Osteocyte (in vitro differentiated cells): ENCODE data around the gene HYPK. TPM values are rescaled to one million over a fixed set of nuclear protein-coding genes. Genes with fewer than 3 reads are reported as not detected.
A peak's percentile ranks its signal among the peaks of the same experiment; 100 is the strongest.

Experiments
- DNase-seq: peaks from one replicate; pipeline ENCODE4 v3.0.0; 2021; ENCODE audit warnings: mixed read lengths; ENCODE audit not compliant: unreplicated experiment; ENCODE audit errors: extremely low spot score
- H3K27ac Mint-ChIP-seq: one replicate; pipeline ENCODE4 v1.8.0; 2021; ENCODE audit warnings: mild to moderate bottlenecking, mixed read lengths; ENCODE audit not compliant: unreplicated experiment
- H3K27me3 Mint-ChIP-seq: one replicate; pipeline ENCODE4 v1.8.0; 2021; ENCODE audit warnings: mixed read lengths; ENCODE audit not compliant: unreplicated experiment
- H3K36me3 Mint-ChIP-seq: one replicate; pipeline ENCODE4 v1.8.0; 2021; ENCODE audit warnings: mixed read lengths; ENCODE audit not compliant: unreplicated experiment
- H3K4me1 Mint-ChIP-seq: one replicate; pipeline ENCODE4 v1.8.0; 2021; ENCODE audit warnings: mixed read lengths; ENCODE audit not compliant: unreplicated experiment
- H3K4me3 Mint-ChIP-seq: one replicate; pipeline ENCODE4 v1.8.0; 2021; ENCODE audit warnings: mild to moderate bottlenecking, moderate library complexity, mixed read lengths; ENCODE audit not compliant: unreplicated experiment
- H3K9me3 Mint-ChIP-seq: one replicate; pipeline ENCODE4 v1.8.0; 2021; ENCODE audit warnings: mixed read lengths; ENCODE audit not compliant: unreplicated experiment
- CTCF ChIP-seq: fragments of 200-600 bp; sonication (generic); IDR thresholded peaks from 2 replicates; pipeline ENCODE4 v1.5.0; 2021; ENCODE audit warnings: antibody characterized with exemption, mild to moderate bottlenecking, moderate library complexity
- total RNA-seq: library from RNA; stranded (reverse); gene quantifications from 2 replicates; pipeline ENCODE4 v1.2.1, GENCODE V29; 2021

Gene HYPK
- total RNA-seq, 1 donor from 2014 or later = 14.0 TPM

- peak; percentile 100 for DNase-seq
- H3K4me3 Mint-ChIP-seq = peak within 1 kb of the TSS; percentile 97
- no peaks in the 10 kb centered on the region for H3K27me3 Mint-ChIP-seq
- TF ChIP-seq CTCF = no peak
- H3K9me3 Mint-ChIP-seq = no peaks in the 10 kb centered on the region
- H3K36me3 Mint-ChIP-seq = peaks cover 22% of the 10 kb centered on the region
- H3K4me1 Mint-ChIP-seq = peaks cover 39% of the 10 kb centered on the region
- peak within 1 kb of the TSS; percentile 99 for H3K27ac Mint-ChIP-seq
Measured at GRCh38 chr15:43791993-43792760, 8.2 kb upstream of the HYPK start, which contains the start of gene SERF2. TSS of gene SERF2 (plus strand) at chr15:43792320. CDS start at chr15:43792377, 57 bp downstream.

GRCh38 chr15:43792761-43793476 is 7.5 kb upstream of the HYPK start:
- TF ChIP-seq CTCF = peak; percentile 12
- Mint-ChIP-seq H3K27ac (peak overlapping the region; percentile 99), H3K4me3 (peak overlapping the region; percentile 97), H3K9me3 (no peaks in the 10 kb centered on the region), H3K4me1 (peaks cover 43% of the 10 kb centered on the region), H3K27me3 (no peaks in the 10 kb centered on the region), H3K36me3 (peaks cover 22% of the 10 kb centered on the region)
- DNase-seq = no peak

GRCh38 chr15:43793647-43794046 is 6.8 kb upstream of the HYPK start:
- DNase-seq = no peak
- no peaks in the 10 kb centered on the region for H3K9me3 Mint-ChIP-seq
- peaks cover 47% of the 10 kb centered on the region for H3K4me1 Mint-ChIP-seq
- peak overlapping the region; percentile 99 for H3K27ac Mint-ChIP-seq
- H3K27me3 Mint-ChIP-seq = no peaks in the 10 kb centered on the region
- no peak for TF ChIP-seq CTCF
- H3K36me3 Mint-ChIP-seq = peaks cover 26% of the 10 kb centered on the region
- peak overlapping the region; percentile 97 for H3K4me3 Mint-ChIP-seq

- Mint-ChIP-seq H3K9me3 (no peaks in the 10 kb centered on the region), H3K4me3 (peak overlapping the region; percentile 97), H3K27ac (peak overlapping the region; percentile 99), H3K36me3 (peaks cover 26% of the 10 kb centered on the region), H3K27me3 (no peaks in the 10 kb centered on the region), H3K4me1 (peaks cover 48% of the 10 kb centered on the region)
- no peak for DNase-seq
- TF ChIP-seq CTCF = no peak
Measured at GRCh38 chr15:43794269-43795037, 5.9 kb upstream of the HYPK start.
